K562 (cell line): ENCODE results near the gene B4GALNT4. TPM values are rescaled to one million over a fixed set of nuclear protein-coding genes. Genes with fewer than 3 reads are reported as not detected.
"Not testable (repeated sequence)": the region's sequence is repeated elsewhere in the genome, so short reads cannot be mapped to it uniquely, and the experiment has no call there.

Source experiments
- ATAC-seq: fragments of 200-7000 bp; cut with Tn5 transposase; 3 replicates; pipeline ENCODE4 v1.9.1; 2020; ENCODE audit warnings: moderate library complexity
- BruUV-seq: library from RNA; stranded (reverse); fragments of 400-500 nt; replicated peaks from 2 replicates; lab custom pipeline; 2021; lab: Mats Ljungman, UMichigan
- CTCF ChIA-PET: fragments of 300-600 bp; formaldehyde crosslinking; extraction: SDS; loops from one replicate; lab custom pipeline; 2021; ENCODE audit warnings: low intra/inter-chr PET ratio; lab: Yijun Ruan, JAX
- POLR2A ChIA-PET: fragments of 300-600, 350-650 bp; sonication (Branson Sonifier 250); formaldehyde crosslinking; extraction: SDS; loops from one replicate; lab custom pipeline; 2021; ENCODE audit warnings: antibody characterized with exemption, inconsistent platforms; lab: Yijun Ruan, JAX
- DNase-seq, 4 experiments: peaks; one replicate each; pipeline versions ENCODE4 v3.0.0 to v3.0.0-alpha.2; 2011 to 2018; ENCODE audit warnings: low spot score in 3 of 4, mixed read lengths in 3 of 4; ENCODE audit errors: extremely low read depth in 1 of 4
- FAIRE-seq: peaks from 2 replicates; lab custom pipeline; 2011; peaks lifted over from hg19 to GRCh38; lab: Jason Lieb, UNC
- H2AFZ ChIP-seq: 2 replicates; pipeline ENCODE4 v1.6.0; 2011; ENCODE audit warnings: low read depth, low read length, control low read depth, inconsistent platforms
- H3K27ac ChIP-seq: fragments of 200-600 bp; 3 replicates; pipeline ENCODE4 v1.8.0; 2011; ENCODE audit warnings: low read depth, mild to moderate bottlenecking, control low read depth, inconsistent platforms, low read length, moderate library complexity, mixed read lengths; ENCODE audit errors: extremely low read depth
- H3K27me3 ChIP-seq, 2 experiments: fragments of 300-600 bp in 1 of 2; 2 replicates in 1 of 2; 3 replicates in 1 of 2; pipeline versions ENCODE4 v1.6.0 to v1.8.0; 2011; ENCODE audit warnings: inconsistent platforms in 2 of 2, low read length in 2 of 2, mild to moderate bottlenecking in 1 of 2, mixed read lengths in 1 of 2, moderate library complexity in 1 of 2; ENCODE audit not compliant: control insufficient read depth in 2 of 2, insufficient read depth in 2 of 2
- H3K36me3 ChIP-seq: fragments of 300-600 bp; 3 replicates; pipeline ENCODE4 v1.8.0; 2011; ENCODE audit warnings: mild to moderate bottlenecking, low read length, inconsistent platforms; ENCODE audit not compliant: control insufficient read depth, insufficient read depth
- H3K4me1 ChIP-seq, 2 experiments: fragments of 200-600 bp in 1 of 2; replicated peaks in 1 of 2; 2 replicates in 1 of 2; 3 replicates in 1 of 2; pipeline versions ENCODE4 v1.5.1 to v1.8.0; 2011; ENCODE audit warnings: inconsistent platforms in 2 of 2, low read length in 2 of 2, mild to moderate bottlenecking in 1 of 2, mixed read lengths in 1 of 2, moderate library complexity in 1 of 2; ENCODE audit not compliant: control insufficient read depth in 2 of 2, insufficient read depth in 2 of 2
- H3K4me2 ChIP-seq: 2 replicates; pipeline ENCODE4 v1.6.1; 2011; ENCODE audit warnings: low read length, control low read depth, inconsistent platforms, mixed read lengths; ENCODE audit not compliant: insufficient read depth
- H3K4me3 ChIP-seq: fragments of 200-600 bp; sonication (generic), shearing (Covaris generic); 2 replicates; pipeline ENCODE4 v1.5.1; 2016; ENCODE audit warnings: control low read depth, inconsistent platforms
- H3K79me2 ChIP-seq: fragments of 200-600 bp; 3 replicates; pipeline ENCODE4 v1.8.0; 2011; ENCODE audit warnings: low read length, inconsistent platforms; ENCODE audit not compliant: control insufficient read depth, insufficient read depth
- H3K9ac ChIP-seq, 2 experiments: 2 replicates each; pipeline versions ENCODE4 v1.6.0 to v1.6.1; 2011; ENCODE audit warnings: low read depth in 2 of 2, low read length in 2 of 2, control low read depth in 1 of 2, inconsistent platforms in 1 of 2, mild to moderate bottlenecking in 1 of 2, mixed read lengths in 1 of 2; ENCODE audit not compliant: insufficient read depth in 1 of 2
- H3K9me1 ChIP-seq: one replicate; pipeline ENCODE4 v1.6.0; 2011; ENCODE audit warnings: inconsistent platforms, mild to moderate bottlenecking, low read length, moderate library complexity; ENCODE audit not compliant: control insufficient read depth, insufficient read depth
- H3K9me3 ChIP-seq: replicated peaks from 2 replicates; pipeline ENCODE4 v1.5.1; 2011; ENCODE audit warnings: low read depth, low read length, inconsistent platforms; ENCODE audit not compliant: control insufficient read depth, insufficient read depth
- H4K20me1 ChIP-seq: replicated peaks from 2 replicates; pipeline ENCODE4 v1.6.1; 2011; ENCODE audit warnings: low read length, inconsistent platforms, mixed read lengths; ENCODE audit not compliant: control insufficient read depth, insufficient read depth
- DMBX1 ChIP-seq: fragments of 250-450 bp; sonication (Bioruptor Pico); IDR thresholded peaks from 2 replicates; pipeline ENCODE4 v1.8.0; 2022; ENCODE audit warnings: inconsistent platforms, mild to moderate bottlenecking, moderate library complexity, borderline replicate concordance
- MEF2D ChIP-seq: conservative IDR thresholded peaks from 2 replicates; pipeline ENCODE4 v1.6.1; 2016; ENCODE audit warnings: low read depth, missing genetic modification characterization, missing compliant biosample characterization
- SRF ChIP-seq, 2 experiments: fragments of 250-450, 450-650 bp in 1 of 2; sonication (Bioruptor Pico) in 1 of 2; sonication (generic) in 1 of 2; formaldehyde crosslinking; IDR thresholded peaks; 2 replicates each; pipeline versions ENCODE4 v1.5.0 to v1.5.1; 2020 to 2022; ENCODE audit warnings: mild to moderate bottlenecking in 1 of 2, missing genetic modification reagents in 1 of 2
- WGBS: fragments of 100-300 bp; shearing (Covaris generic); methylation state at CpG from one replicate; pipeline ENCODE4 v1.1.6; 2016; ENCODE audit warnings: low coverage, mixed read lengths; ENCODE audit not compliant: insufficient coverage; ENCODE audit errors: missing lambda C conversion rate; 5-methylcytosine and 5-hydroxymethylcytosine counted together
- in situ Hi-C: fragments of 300-500 bp; cut with MboI; formaldehyde crosslinking; loops from 4 replicates; pipeline ENCODE4 v1.15.0; 2018; ENCODE audit warnings: inconsistent platforms, mixed read lengths
- intact Hi-C: fragments of 100-400 bp; cut with micrococcal nuclease; formaldehyde crosslinking; loops from 2 replicates; pipeline ENCODE4 v1.14.2; 2022
- polyA plus RNA-seq, 8 experiments: library from polyadenylated mRNA; depleted of rRNA in 4 of 8; stranded (reverse) in 5 of 8; unstranded in 3 of 8; fragments of >200 nt; fragmentation: Nextera tagmentation in 2 of 8; fragmentation: Illumina TruSeq in 1 of 8; extraction: Ambion mirVana in 2 of 8; extraction: Trizol in 1 of 8; gene quantifications; 2 replicates each; pipeline versions ENCODE4 v1.2.1 to v1.2.3, GENCODE V29; 2011 to 2014; ENCODE audit warnings: inconsistent platforms in 1 of 8, missing spikeins in 1 of 8
- total RNA-seq, 7 experiments: library from RNA; depleted of rRNA in 6 of 7; stranded (reverse); fragments of >200 nt in 6 of 7; fragmentation: Illumina TruSeq in 2 of 7; extraction: Trizol in 2 of 7; gene quantifications; 2 replicates each; pipeline versions ENCODE4 v1.2.1 to v1.2.3, GENCODE V29; 2011 to 2021; ENCODE audit warnings: low replicate concordance in 1 of 7
- TF ChIP-seq, protein P1 (sequence below), 2 experiments: fragments of 250-450 bp in 1 of 2; fragments of 450-650 bp in 1 of 2; sonication (Bioruptor Pico) in 1 of 2; IDR thresholded peaks; 2 replicates each; pipeline versions ENCODE4 v1.6.1 to v1.8.0; 2016 to 2021; ENCODE audit warnings: mild to moderate bottlenecking in 2 of 2, moderate library complexity in 2 of 2, missing compliant biosample characterization in 1 of 2, missing genetic modification characterization in 1 of 2

B4GALNT4 gene
- total and polyA plus RNA-seq, 9 of the 15 experiments (the other 6 are each of a cell fraction or from before 2014, with no cell fraction given): 0.20 to 37.1 (median 10.8) TPM; not detected in 1

DNA sequence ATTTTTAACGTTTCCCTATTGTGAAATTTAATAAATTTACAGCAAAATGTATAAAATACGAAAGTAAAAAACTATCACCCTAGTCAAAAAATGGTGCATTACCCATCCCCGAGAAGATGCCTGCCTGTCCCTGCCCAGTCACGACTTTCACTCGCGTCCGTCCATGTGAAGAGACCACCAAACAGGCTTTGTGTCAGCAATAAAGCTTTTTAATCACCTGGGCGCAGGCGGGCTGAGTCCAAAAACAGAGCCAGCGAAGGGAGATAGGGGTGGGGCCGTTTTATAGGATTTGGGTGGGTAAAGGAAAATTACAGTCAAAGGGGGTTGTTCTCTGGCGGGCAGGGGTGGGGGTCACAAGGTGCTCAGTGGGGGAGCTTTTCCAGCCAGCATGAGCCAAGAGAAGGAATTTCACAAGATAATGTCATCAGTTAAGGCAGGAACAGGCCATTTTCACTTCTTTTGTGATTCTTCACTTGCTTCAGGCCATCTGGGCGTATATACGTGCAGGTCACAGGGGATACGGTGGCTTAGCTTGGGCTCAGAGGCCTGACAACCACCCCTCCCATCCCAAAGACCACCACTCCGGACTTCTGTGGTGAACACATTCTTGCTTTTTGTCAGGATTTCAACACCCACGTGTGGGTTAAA lies 35.6 kb upstream of the B4GALNT4 start:
- H3K9me1 ChIP-seq: not testable (repeated sequence)

More for the DNA sequence above, 35.6 kb upstream of the B4GALNT4 start:
- Histone ChIP-seq H3K9ac (peak overlapping the region; percentile 33 to 86; a peak in 2 of 4 replicates), H2AFZ (peak overlapping the region; percentile 76), H3K4me2 (peak overlapping the region; percentile 58), H3K27ac (peak overlapping the region; percentile 61), H3K4me1 (peaks cover 40% of the 10 kb centered on the region in 2 experiments)
- H3K36me3 ChIP-seq, H3K27me3 ChIP-seq, intact Hi-C loops, H3K9me3 ChIP-seq, in situ Hi-C loops, DNase-seq, CTCF ChIA-PET, H3K79me2 ChIP-seq, H3K4me3 ChIP-seq, ATAC-seq, BruUV-seq, FAIRE-seq: not testable (repeated sequence)
- 73% methylated on average over 17 of the region's 17 CpGs for WGBS
- TF ChIP-seq MEF2D (tag): 0 out of 2 replicates have a peak, but pooled peaks have one; percentile 7
- TF ChIP-seq, protein P1, sequence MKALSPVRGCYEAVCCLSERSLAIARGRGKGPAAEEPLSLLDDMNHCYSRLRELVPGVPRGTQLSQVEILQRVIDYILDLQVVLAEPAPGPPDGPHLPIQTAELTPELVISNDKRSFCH (CRISPR knock-in tag; IDR thresholded peaks at IDR 0.05): not testable (repeated sequence)
- TF ChIP-seq, protein P1 (tag; IDR thresholded peaks at IDR 0.05): 0 out of 2 replicates have a peak, but pooled peaks have one; percentile 29
- 0 out of 2 replicates have a peak, but pooled peaks have one; percentile 24 for TF ChIP-seq DMBX1
- TF ChIP-seq SRF (CRISPR knock-in tag; IDR thresholded peaks at IDR 0.05): 0 out of 4 replicates have a peak, but pooled peaks of 1 of the 2 experiments have one; percentile 10
- TF ChIP-seq, all 486 proteins: peak for 4; not testable (repeated sequence) for 482
- POLR2A ChIA-PET: interaction anchor here (0.9 to 1.2 kb wide), 3 partner anchors 9 to 14 kb away, joined by 3 to 4 read pairs (median 4); no protein-coding TSS in a partner anchor
- H4K20me1 ChIP-seq: not testable (repeated sequence)
